Left ventricle myocardium inferior (tissue), 1 donor: ENCODE data around the gene FBXW8. TPM values are rescaled to one million over a fixed set of nuclear protein-coding genes. Genes with fewer than 3 reads are reported as not detected.

ENCODE experiments used
- DNase-seq: peaks from one replicate; pipeline ENCODE4 v3.0.0-alpha.2; 2020
- H3K27ac ChIP-seq: fragments of 200-600 bp; replicated peaks from 2 replicates; pipeline ENCODE4 v1.8.0; 2021
- H3K27me3 ChIP-seq: fragments of 200-600 bp; 2 replicates; pipeline ENCODE4 v1.8.0; 2021; ENCODE audit warnings: low read depth
- H3K36me3 ChIP-seq: fragments of 200-600 bp; 2 replicates; pipeline ENCODE4 v1.8.0; 2021
- H3K4me1 ChIP-seq: fragments of 200-600 bp; 2 replicates; pipeline ENCODE4 v1.8.0; 2021
- H3K4me3 ChIP-seq: fragments of 200-600 bp; 2 replicates; pipeline ENCODE4 v1.8.0; 2021; ENCODE audit warnings: mild to moderate bottlenecking, moderate library complexity
- H3K9me3 ChIP-seq: fragments of 200-600 bp; replicated peaks from 2 replicates; pipeline ENCODE4 v1.8.0; 2021
- CTCF ChIP-seq: fragments of 200-600 bp; IDR thresholded peaks from 2 replicates; pipeline ENCODE4 v1.8.0; 2021; ENCODE audit warnings: antibody characterized with exemption, mild to moderate bottlenecking, borderline replicate concordance
- intact Hi-C: fragments of 100-400 bp; cut with micrococcal nuclease; formaldehyde crosslinking; loops from one replicate; pipeline ENCODE4 v1.11.0; 2022
- total RNA-seq: library from RNA; stranded (reverse); fragmentation: NEBNext Ultra II Directional; extraction: Animal tissue kit (Norgen Biotek cat#: 25700); gene quantifications from one replicate; pipeline ENCODE4 v1.2.1, GENCODE V29; 2021
- donor health status: DM: no; HTN: yes; CAD: no; lungs with severe emphysema.

FBXW8 gene
- total RNA-seq, 1 donor from 2014 or later: 8.5 TPM

GRCh38 chr12:116984098-116984497 lies 73.3 kb downstream of the FBXW8 start:
- intact Hi-C loops: no loop called here
- no peak for TF ChIP-seq CTCF
- Histone ChIP-seq H3K4me3 (no peak overlapping the region), H3K9me3 (no peaks in the 10 kb centered on the region), H3K36me3 (peaks cover 19% of the 10 kb centered on the region), H3K27me3 (no peaks in the 10 kb centered on the region), H3K4me1 (no peaks in the 10 kb centered on the region), H3K27ac (no peak overlapping the region)
- no peak for DNase-seq

- H3K4me3 ChIP-seq: no peak overlapping the region
- TF ChIP-seq CTCF: no peak
- intact Hi-C loops: no loop called here
- peak overlapping the region; percentile 44 for H3K27ac ChIP-seq
- peaks cover 20% of the 10 kb centered on the region for H3K36me3 ChIP-seq
- H3K4me1 ChIP-seq: peaks cover 38% of the 10 kb centered on the region
- no peaks in the 10 kb centered on the region for H3K9me3 ChIP-seq
- no peaks in the 10 kb centered on the region for H3K27me3 ChIP-seq
- DNase-seq: no peak
These were observed 79.6 kb downstream of the FBXW8 start for GRCh38 chr12:116990329-116990728.

- peak overlapping the region; percentile 44 for H3K27ac ChIP-seq
These were observed 80.5 kb downstream of the FBXW8 start for GRCh38 chr12:116990971-116991966.

GRCh38 chr12:116996093-116996492 lies 85.3 kb downstream of the FBXW8 start:
- Histone ChIP-seq H3K4me1 (peaks cover 44% of the 10 kb centered on the region), H3K4me3 (peak overlapping the region; percentile 4), H3K27ac (peak overlapping the region; percentile 58), H3K9me3 (no peaks in the 10 kb centered on the region), H3K36me3 (no peaks in the 10 kb centered on the region), H3K27me3 (no peaks in the 10 kb centered on the region)
- intact Hi-C loops: no loop called here
- no peak for TF ChIP-seq CTCF
- DNase-seq: peak; percentile 62

More at GRCh38 chr12:116990971-116991966, 80.5 kb downstream of the FBXW8 start:
- no peak for TF ChIP-seq CTCF
- intact Hi-C loops: no loop called here
- Histone ChIP-seq H3K4me3 (no peak overlapping the region), H3K9me3 (no peaks in the 10 kb centered on the region), H3K4me1 (peaks cover 46% of the 10 kb centered on the region), H3K27me3 (no peaks in the 10 kb centered on the region), H3K36me3 (peaks cover 13% of the 10 kb centered on the region)
- no peak for DNase-seq

- H3K9me3 ChIP-seq: no peaks in the 10 kb centered on the region
- TF ChIP-seq CTCF: no peak
These were observed 85.9 kb downstream of the FBXW8 start for GRCh38 chr12:116996621-116997020.

More at GRCh38 chr12:116996621-116997020, 85.9 kb downstream of the FBXW8 start:
- intact Hi-C loops: no loop called here
- H3K27me3 ChIP-seq: no peaks in the 10 kb centered on the region
- no peak for DNase-seq
- H3K4me3 ChIP-seq: peak overlapping the region; percentile 4
- H3K27ac ChIP-seq: peak overlapping the region; percentile 58
- peaks cover 40% of the 10 kb centered on the region for H3K4me1 ChIP-seq
- H3K36me3 ChIP-seq: no peaks in the 10 kb centered on the region
